HG02623 (cell line): Measurements from ENCODE around the gene RNF43.

Experiments
- ATAC-seq: cut with Tn5 transposase; IDR thresholded peaks from one replicate; pipeline ENCODE4 v1.9.1; 2021; ENCODE audit warnings: moderate library complexity; ENCODE audit not compliant: unreplicated experiment

Gene RNF43

DNA sequence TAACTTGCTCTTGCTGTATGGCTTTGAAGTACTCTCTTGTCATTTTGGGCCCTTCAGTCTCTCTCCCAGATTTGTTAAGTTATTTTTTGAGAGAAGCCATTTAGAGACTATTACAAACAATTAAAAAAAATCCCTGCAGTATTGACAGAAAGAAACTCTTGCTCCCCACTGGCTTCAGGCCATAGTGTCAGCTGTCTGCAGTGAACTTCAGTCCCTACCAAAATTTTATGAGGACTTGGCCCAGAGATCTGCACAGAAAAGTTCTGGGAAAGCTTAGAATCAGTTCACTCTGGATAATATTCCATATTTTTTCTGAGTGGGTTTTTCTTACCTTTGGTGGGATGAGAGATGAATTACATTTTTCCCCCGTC lies 34.5 kb downstream of the RNF43 start:
- ATAC-seq: no peak

DNA sequence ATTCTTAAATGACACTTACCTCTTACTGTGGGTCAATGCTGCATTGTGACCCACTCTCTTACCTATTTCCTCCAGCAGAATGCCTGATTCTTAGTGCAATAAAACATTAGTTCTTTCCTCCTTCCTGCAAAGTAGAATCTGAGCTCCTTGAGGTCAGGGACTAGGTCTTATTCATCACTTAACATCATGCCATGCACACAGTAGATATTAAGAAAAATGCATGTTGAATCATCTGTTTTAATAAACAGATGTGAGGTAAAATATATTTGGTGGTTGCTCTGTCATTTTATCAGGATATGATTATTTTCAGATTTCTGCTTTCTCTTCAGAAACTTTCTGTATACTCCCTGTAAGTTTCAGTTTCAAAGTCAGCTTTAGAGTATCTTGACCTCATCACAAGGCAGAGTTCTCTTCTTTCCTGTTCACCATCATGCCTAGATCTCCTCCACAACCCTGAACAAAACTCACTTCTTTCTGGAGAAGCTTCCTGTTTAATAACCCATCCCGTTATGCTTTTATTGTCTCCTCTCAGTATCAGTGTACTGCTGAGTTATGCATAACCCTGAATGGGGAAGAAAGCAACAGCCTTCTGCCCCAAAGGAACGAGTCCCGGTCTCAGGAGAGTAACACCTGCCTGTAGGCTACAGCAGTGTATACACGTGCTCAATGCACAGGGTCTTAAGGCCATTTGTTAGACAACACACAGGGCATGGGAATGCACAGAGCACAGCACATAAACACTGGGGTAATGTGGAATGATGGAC lies 35.0 kb downstream of the RNF43 start:
- peak; percentile 41 for ATAC-seq

DNA sequence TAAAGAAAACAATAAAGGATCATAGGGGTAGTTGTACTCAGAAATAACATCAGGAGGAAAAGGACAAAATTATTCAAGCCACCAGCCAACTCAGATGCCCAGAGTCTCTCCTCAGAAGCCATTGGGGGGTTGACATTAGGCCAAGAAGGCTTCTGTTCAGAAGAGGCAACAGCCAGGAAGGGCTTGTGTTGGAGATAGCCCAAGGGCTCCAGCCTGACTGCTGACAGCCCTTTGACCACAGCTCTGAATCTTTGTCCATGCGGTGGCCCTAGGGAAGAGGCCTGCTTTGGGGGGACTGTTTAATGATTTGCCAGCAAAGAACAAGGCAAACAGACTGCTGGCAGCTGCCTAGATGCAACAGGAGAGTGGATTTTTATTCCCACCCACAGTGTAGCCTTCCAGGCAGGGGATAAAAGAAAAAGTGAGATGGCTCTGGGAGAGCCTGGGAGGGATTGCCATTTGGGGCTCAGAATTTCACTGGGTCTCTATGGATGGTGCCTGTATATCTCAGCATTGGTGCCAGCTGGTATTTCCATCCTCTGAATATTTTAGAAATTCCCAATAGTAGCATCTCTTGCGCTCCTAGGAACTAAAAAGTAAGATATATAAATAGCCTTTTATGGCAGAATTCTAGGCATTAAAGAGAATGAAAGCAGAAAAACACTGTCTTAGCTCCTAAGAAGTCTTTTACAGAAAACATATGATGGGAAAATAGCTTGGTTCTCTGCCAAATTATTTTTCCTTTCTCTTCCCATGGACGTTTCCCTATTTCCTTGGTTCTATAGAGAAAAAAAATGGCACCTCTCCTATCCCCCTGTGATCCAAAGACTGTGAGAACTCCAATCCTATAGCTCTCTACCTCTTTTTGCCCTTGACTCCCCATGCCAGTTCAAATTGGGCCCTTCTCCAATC lies 36.0 kb downstream of the RNF43 start:
- ATAC-seq: no peak

DNA sequence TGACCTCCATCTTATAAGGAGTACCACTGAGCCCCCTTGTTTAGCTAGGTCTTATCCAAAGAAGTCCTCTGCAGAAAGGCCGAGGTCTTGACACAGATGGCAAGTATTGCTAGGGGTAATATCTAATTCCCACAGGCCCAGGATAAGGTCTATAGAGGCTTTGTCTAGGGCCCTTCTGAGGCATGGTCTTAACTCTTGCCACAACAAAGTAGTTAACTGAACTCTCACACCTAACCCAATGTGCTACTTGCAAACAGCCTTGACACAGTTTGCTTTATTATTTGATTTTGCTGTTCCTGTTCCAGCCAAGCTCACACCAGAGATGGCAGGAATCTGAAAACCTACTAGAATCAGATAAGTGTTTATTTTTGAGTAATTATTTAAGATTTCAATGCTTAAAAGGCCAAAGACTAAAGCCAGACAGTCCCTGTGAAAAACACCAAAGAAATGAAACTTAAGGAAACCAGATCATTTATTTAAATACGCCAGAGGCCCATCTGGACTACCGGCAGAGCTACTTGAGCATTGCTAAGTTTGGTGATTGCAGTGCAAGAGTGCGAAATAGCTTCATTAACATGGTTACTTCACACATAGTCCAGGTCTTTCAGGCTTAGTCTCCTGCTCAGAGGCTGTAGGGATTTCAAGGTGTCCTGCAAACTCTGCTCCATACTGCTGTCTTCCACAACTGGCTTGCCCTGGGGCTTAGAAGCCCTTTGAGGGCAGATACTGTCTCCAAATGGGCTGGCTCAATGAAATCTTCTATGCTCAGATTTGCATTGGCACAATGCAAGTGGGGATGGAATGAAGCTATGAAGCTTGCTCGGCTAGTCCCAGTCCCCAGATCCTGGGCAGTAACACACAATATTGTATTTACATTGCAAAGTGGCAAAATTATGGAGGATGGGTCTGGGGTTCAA lies 36.9 kb downstream of the RNF43 start:
- ATAC-seq: no peak

DNA sequence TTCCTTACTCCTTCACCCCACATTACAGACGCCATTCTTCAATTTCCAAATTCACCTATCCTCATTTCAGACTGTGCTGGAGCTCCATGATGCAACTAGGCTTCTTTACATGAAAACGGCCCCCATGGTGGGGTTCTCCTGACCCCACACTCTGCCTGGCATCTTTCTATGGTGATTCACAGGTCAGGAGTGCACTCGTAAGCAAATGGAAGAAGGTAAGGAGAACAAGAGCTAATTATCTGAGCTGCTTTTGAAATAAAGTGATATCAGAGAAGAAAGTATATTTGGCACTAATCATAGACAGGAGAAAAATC lies 37.9 kb downstream of the RNF43 start:
- ATAC-seq: no peak

DNA sequence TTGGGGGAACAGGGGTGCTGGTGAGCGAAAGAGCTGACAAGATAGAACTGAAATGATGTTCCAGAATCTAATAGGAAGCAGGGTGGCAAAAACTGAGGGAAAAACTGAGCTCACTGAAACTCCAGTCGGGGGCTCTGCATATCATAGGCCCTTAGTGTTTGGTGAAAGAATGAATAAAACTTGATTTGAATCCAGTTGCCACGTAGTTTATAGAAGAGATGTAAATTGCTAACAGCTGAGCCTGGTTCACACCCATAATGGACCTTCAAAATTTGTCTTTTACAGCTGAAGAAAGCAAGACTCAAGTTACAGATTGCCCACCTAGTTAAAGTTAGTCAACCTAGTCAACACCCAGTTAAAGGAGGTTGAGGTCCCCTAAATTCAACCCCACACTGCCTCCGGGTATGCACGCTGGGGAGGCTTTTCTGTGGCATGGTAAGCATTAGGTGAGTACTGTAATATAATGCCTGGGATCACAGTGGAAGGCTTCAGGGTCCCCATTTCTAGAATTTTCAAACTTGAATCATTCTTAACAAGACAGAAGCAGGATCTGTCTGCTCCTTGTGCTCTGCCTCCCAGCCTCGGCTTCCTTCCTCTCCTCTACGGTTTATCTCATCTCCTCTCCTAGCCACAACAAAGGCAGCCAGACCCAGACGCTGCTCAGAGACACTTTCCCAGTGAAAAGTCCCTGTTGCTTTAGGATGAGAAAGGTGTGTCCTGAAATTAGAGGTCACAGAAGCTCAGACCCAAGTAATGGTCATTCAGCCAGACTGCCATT lies 38.4 kb downstream of the RNF43 start:
- no peak for ATAC-seq

DNA sequence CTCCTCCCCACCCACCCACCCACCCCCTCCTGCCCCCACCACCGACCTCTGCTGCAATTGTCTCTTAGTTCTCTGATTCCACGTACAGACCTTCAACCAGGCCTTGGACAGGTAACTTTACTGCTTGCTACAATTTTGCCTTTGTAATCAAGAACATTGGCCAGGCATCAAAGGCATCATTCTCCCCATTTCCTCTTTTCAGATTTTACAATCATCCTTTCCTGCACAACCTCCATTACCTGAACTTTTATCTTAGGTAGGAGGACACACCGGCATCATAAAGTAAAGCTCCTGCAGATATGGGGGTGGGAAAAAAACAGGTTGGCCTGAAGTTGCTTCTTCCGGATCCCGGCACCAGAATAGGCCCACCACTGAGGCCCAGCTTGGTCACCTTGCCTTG lies 39.7 kb downstream of the RNF43 start:
- ATAC-seq: no peak

DNA sequence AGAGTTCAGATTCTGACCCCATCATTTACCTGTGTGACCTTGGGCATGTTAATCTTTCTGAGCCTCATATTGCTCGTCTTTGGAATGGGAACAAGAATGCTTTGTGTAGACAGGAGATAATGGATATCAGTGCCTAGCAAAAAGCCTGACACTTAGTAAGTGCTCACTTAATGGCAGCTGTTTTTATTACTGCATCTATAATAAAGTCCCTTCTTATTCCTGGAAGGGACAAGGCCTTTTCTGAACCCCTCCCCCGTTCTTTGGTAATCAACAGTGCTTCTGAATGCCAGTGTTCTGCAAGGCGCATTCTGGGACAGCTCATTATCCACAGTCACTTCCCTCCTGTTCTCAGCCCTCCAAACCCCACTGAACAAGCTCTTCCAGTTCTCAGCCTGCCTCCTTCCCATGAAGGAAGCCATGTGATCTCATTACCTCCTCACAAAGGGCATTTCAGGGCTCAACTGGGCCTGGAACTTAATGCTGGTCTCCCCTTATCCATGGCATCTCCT lies 40.2 kb downstream of the RNF43 start:
- no peak for ATAC-seq

DNA sequence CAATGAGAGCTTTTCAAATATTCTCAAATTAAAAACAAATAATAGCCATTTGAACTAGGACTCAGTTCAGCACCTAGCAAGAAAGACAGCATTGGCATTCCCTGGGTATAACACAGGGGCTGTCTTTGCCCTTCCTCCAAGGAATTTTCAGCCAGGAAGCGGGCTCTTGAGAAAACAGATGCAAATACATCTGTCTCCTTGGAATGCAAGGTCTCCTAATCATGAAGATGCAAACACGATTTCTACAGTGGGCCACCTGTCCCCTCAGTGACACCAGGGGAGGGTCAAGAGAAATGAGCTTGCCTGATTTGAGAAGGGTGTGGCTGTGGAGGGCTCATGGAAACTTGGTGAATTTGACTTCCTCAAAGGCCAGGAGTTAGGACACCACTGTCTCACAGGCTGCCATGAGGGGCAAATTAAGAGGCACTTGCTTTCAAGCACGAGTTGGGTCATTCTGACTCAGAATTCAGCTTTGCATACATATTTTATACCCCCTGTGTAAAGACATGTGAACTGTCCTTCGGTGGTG lies 40.8 kb downstream of the RNF43 start:
- ATAC-seq: no peak

DNA sequence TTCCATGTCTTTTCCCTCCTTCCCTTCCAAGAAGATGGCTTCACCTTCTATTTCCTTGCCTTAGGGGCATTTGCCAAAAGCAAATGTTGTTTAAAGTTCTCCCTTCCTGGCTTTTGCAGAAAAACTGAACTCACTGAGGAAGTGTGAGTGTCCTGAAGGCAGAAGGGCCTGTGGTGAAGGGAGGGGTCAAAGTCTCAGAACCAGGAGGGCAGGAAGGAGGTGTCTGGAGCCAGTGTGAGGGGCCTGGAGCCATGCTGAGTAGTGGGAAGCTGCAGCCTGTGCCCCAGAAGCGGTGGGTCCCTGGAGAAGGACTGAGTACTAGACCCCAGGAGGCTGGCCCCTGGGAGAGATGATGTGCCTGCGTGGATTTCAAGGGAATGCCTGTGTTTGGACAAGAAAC lies 41.5 kb downstream of the RNF43 start:
- no peak for ATAC-seq

DNA sequence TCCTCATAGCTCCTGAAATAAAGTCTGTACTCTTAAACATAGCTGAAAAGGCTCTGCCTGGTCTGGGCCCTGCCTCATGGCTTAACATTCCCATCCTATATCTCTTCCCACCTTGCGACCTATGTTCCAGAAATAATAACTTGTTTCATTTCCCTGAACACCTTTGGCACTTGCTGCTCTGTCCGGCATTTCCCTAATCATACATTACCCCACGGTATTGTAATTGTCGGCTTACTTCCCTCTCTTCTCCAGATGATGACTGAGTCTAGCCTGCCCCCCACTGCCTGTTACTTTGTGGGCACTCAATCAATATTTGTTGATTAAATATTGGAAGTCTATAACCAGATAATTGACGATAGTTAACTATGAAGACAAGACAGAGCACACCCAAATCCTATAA lies 42.1 kb downstream of the RNF43 start:
- ATAC-seq: no peak

DNA sequence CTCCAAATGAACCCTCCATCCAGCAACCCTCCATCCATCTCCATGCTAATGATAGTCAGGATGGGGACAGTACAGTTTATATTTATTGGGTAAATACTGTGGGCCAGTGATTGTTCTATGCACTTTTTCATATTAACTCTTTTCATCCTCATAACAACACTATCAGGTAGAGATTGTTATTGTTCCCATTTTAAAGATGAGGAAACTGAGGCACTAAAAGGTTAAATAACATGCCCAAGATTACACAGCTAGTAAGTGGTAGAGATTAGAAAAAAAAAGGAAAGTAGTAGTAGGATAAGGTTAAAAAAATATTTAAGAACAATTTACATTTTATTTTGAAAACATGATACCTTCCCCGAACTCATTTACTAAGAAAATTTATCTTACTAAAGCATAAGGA lies 43.4 kb downstream of the RNF43 start:
- no peak for ATAC-seq

DNA sequence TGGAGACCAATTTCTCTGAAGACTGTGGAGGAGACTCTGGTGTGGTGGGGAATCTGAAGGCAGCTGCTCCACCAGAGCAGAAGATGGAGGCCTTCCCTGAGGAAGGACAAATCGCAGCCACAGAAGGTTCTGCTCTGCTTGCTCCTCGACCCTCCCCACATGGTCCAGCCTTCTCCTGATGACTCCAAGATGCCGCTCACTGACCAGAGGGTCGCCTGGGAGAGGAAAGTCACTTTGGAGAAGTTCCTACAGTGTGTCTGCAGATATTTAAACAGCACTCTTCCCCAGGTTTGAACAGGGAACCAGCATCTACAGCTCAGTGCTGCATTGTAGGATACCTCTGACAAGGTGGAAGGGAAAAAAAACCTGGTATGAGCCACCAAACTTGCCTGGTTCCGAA lies 44.3 kb downstream of the RNF43 start:
- ATAC-seq: no peak

DNA sequence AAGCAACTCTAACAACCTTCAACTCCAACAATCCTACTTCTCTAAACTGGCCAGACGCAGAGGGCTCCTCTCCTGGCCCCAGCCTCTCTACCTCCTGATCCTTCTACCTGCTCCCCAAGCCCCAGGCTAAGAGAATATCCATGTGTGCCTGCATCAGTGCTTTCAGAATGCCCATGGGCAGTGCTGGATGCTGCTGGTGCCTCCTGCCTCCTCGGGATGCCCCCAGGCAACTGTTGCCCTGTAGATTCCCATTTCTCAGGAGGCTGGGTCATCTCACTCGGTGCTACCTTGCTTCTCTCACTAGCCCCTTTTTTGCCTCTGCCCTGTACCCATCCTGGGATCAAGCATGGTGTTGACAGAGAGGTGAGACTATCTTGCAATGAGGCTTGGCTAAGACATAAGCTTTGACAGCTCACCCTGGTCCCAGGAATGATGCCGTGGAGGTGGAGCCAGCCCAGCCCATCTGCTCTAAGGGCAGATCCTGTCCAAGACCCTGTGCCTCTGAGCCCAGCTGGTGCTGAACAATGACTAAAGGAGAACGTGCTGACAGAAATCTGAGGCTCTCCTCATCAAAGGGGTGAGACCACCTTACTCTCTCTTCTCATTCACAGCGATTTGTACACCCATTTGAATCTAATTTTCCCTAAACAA lies 45.9 kb downstream of the RNF43 start:
- no peak for ATAC-seq

DNA sequence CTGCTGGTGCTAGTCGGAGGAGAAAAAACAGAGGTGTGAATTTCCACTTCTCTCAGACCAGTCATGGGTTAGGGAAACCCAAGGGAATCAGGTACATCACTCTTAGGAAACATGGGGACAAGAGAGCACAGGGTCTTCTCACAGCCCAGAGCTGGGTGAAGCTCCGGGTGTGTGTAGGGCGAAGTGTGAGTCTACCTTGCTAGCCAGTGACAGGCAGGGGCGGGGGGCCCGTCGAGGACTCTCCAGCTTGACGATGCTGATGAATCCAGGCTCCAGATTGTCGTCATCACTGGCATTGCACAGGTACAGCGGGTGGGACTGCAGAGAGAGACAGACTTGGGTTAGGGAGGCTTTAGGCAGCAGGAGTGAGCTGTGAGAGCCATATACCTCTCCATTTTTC lies 46.6 kb downstream of the RNF43 start:
- no peak for ATAC-seq

DNA sequence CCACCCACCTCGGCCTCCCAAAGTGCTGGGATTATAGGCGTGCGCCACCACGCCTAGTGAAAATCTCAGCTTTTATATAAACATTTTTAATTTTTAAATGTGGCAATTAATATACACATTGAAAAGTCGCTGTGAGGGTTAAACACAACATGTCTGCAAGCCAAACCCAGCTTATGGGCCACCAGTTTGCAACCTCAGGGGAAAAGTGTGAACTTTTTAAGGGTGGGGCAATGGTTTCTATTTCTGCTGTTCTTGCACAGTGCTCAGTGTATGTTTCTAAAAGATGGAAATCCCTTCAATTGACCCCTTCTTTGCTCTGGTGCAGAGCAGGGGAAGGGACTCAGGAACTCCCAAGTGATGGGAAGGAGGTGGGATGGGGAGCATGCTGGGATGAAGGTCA lies 47.0 kb downstream of the RNF43 start:
- no peak for ATAC-seq

DNA sequence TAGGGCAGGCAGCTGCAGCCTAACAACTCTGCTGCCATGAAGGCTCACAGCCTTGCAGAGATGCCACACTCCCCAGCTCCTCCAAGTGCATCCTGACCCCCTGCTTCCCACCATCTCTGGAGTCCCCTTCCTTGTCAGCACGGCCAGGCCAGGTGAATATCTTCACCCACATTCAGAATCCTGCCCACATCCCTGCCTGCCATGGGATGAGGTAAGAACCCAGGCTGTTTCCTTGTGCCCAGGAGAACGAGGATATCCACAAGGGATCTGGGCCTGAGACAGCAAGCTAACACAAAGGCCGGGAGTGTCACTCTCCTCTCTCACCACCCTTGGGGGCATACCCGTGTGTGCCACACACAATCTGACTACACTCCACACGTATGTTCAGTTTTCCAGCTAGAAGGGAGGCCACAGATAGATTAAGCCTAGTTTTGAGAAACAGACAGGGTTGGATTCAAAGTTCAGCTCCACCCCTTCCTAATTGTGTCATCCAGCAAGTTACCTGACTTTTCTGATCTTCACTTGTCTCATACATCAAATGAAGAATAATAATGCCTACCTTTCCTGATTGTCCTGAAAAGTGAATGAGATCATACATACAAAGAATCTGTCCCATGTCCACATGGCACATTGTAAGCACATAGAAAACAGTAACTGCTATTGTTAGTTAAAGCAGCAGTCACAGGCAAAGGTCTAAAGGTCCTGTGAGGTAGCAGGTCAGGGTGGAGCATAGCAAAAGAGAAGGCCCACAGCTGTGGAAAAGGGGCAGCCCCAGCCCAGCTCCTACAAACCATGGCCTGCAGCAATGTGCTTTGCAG lies 47.9 kb downstream of the RNF43 start:
- ATAC-seq: no peak

DNA sequence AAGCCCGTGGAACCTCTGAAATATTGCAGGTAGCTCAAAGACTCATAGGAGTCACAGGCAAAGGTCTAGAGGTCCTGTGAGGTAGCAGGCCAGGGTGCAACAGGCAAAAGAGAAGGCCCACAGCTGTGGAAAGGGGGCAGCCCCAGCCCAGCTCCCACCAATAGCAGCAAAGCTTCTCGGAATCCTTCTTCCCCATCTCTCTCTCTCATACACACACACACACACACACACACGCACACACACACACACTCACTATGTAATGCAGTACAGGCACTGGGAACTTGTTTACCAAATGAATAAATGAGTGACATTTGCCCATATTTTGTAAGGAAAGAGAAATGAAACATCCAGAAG lies 48.5 kb downstream of the RNF43 start:
- ATAC-seq: no peak
